Measurements from ENCODE around the gene IL2RA. TPM values are rescaled to one million over a fixed set of nuclear protein-coding genes. Genes with fewer than 3 reads are reported as not detected.

IL2RA gene
- total and polyA plus RNA-seq, 9 of the 15 experiments (the other 6 are each of a cell fraction or from before 2014, with no cell fraction given) = 0.95 TPM; not detected in 8

GRCh38 chr10:5977471-5978229 is 84.5 kb downstream of the IL2RA start, which contains the start of gene IL15RA (continued):
- no peak for TF ChIP-seq CLOCK (CRISPR knock-in tag; IDR thresholded peaks at IDR 0.05; ENCODE audit: borderline replicate concordance)
- TF ChIP-seq, protein P1, sequence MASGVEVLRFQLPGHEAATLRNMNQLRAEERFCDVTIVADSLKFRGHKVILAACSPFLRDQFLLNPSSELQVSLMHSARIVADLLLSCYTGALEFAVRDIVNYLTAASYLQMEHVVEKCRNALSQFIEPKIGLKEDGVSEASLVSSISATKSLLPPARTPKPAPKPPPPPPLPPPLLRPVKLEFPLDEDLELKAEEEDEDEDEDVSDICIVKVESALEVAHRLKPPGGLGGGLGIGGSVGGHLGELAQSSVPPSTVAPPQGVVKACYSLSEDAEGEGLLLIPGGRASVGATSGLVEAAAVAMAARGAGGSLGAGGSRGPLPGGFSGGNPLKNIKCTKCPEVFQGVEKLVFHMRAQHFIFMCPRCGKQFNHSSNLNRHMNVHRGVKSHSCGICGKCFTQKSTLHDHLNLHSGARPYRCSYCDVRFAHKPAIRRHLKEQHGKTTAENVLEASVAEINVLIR (CRISPR knock-in tag; IDR thresholded peaks at IDR 0.05) = no peak
- no peak for TF ChIP-seq ZC3H11A (IDR thresholded peaks at IDR 0.05; ENCODE audit: low read depth, low read length)
- TF ChIP-seq CBX5 (IDR thresholded peaks at IDR 0.05; ENCODE audit: borderline replicate concordance, low read depth) = no peak
- TF ChIP-seq HMG20B (CRISPR knock-in tag; IDR thresholded peaks at IDR 0.05) = no peak
- TF ChIP-seq, protein P2, sequence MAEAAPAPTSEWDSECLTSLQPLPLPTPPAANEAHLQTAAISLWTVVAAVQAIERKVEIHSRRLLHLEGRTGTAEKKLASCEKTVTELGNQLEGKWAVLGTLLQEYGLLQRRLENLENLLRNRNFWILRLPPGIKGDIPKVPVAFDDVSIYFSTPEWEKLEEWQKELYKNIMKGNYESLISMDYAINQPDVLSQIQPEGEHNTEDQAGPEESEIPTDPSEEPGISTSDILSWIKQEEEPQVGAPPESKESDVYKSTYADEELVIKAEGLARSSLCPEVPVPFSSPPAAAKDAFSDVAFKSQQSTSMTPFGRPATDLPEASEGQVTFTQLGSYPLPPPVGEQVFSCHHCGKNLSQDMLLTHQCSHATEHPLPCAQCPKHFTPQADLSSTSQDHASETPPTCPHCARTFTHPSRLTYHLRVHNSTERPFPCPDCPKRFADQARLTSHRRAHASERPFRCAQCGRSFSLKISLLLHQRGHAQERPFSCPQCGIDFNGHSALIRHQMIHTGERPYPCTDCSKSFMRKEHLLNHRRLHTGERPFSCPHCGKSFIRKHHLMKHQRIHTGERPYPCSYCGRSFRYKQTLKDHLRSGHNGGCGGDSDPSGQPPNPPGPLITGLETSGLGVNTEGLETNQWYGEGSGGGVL (CRISPR knock-in tag; IDR thresholded peaks at IDR 0.05) = no peak
- no peak for TF ChIP-seq TBP (optimal IDR thresholded peaks at IDR 0.05; ENCODE audit: low read depth, low read length)
- no peak for TF ChIP-seq FOXP1 (CRISPR knock-in tag; IDR thresholded peaks at IDR 0.05)
- no peak for TF ChIP-seq STAT5A (IDR thresholded peaks at IDR 0.05; ENCODE audit: borderline replicate concordance, low read length)
- TF ChIP-seq ZNF79 (CRISPR knock-in tag; IDR thresholded peaks at IDR 0.05; ENCODE audit: low read depth) = no peak
- TF ChIP-seq POLR2H (tag; IDR thresholded peaks at IDR 0.05; ENCODE audit: low read depth) = no peak
- TF ChIP-seq BRD9 (IDR thresholded peaks at IDR 0.05; ENCODE audit: low read depth, partially characterized antibody) = peak; percentile 70
- 0 out of 2 replicates have a peak, but pooled peaks have one; percentile 25 for TF ChIP-seq HLTF (IDR thresholded peaks at IDR 0.05)
- TF ChIP-seq POLR2A (conservative IDR thresholded peaks at IDR 0.05) = peak; percentile 66; the same call in 1 of the 2 replicates
- TF ChIP-seq NEUROD1 (IDR thresholded peaks at IDR 0.05; ENCODE audit: borderline replicate concordance, low read depth, low read length, partially characterized antibody) = no peak
- no peak for TF ChIP-seq SIRT6 (IDR thresholded peaks at IDR 0.05; ENCODE audit: low read depth, low read length)
- no peak for TF ChIP-seq CEBPB (tag; IDR thresholded peaks at IDR 0.05)
- TF ChIP-seq TRIM28 (IDR thresholded peaks at IDR 0.05) = no peak
- no peak for TF ChIP-seq XRCC4 (IDR thresholded peaks at IDR 0.05; ENCODE audit: extremely low read depth, insufficient read depth, insufficient read length)
- TF ChIP-seq GTF2F1 (IDR thresholded peaks at IDR 0.05; ENCODE audit: low read depth, low read length) = no peak
- TF ChIP-seq CAMTA2 (CRISPR knock-in tag; conservative IDR thresholded peaks at IDR 0.05) = 0 out of 2 replicates have a peak, but pooled peaks have one; percentile 5
- no peak for TF ChIP-seq TGIF2 (CRISPR knock-in tag; IDR thresholded peaks at IDR 0.05)
- no peak for TF ChIP-seq GABPA (tag; conservative IDR thresholded peaks at IDR 0.05; ENCODE audit: low read depth)
- TF ChIP-seq ZNF695 (CRISPR knock-in tag; IDR thresholded peaks at IDR 0.05) = no peak
- no peak for TF ChIP-seq RBM39 (optimal IDR thresholded peaks at IDR 0.05; ENCODE audit: low read depth, low read length)
- no peak for TF ChIP-seq HDAC3 (IDR thresholded peaks at IDR 0.05; ENCODE audit: borderline replicate concordance, partially characterized antibody)
